Activated CD8-positive, alpha-beta memory T cell treated with anti-CD3 and anti-CD28 coated beads, Interleukin-2, amount 50 U/mL, for 48 hours (primary cell): ENCODE data around the gene S1PR4.
"Not testable (repeated sequence)": the region's sequence is repeated elsewhere in the genome, so short reads cannot be mapped to it uniquely, and the experiment has no call there.

ENCODE experiments used
- DNase-seq: peaks from one replicate; pipeline ENCODE4 v3.0.0-alpha.2; 2020

S1PR4 gene

GRCh38 chr19:3196064-3196932, 17.7 kb downstream of the S1PR4 start:
- no peak for DNase-seq

GRCh38 chr19:3196933-3197205, 18.3 kb downstream of the S1PR4 start:
- no peak for DNase-seq

GRCh38 chr19:3198901-3199700, 20.5 kb downstream of the S1PR4 start:
- no peak for DNase-seq

- no peak for DNase-seq
These were observed 22.6 kb downstream of the S1PR4 start for GRCh38 chr19:3201072-3201700.

GRCh38 chr19:3201911-3202310, 23.3 kb downstream of the S1PR4 start:
- DNase-seq = no peak

GRCh38 chr19:3202346-3202745, 23.8 kb downstream of the S1PR4 start:
- no peak for DNase-seq

GRCh38 chr19:3202895-3203294, 24.3 kb downstream of the S1PR4 start:
- DNase-seq = not testable (repeated sequence)

DNA sequence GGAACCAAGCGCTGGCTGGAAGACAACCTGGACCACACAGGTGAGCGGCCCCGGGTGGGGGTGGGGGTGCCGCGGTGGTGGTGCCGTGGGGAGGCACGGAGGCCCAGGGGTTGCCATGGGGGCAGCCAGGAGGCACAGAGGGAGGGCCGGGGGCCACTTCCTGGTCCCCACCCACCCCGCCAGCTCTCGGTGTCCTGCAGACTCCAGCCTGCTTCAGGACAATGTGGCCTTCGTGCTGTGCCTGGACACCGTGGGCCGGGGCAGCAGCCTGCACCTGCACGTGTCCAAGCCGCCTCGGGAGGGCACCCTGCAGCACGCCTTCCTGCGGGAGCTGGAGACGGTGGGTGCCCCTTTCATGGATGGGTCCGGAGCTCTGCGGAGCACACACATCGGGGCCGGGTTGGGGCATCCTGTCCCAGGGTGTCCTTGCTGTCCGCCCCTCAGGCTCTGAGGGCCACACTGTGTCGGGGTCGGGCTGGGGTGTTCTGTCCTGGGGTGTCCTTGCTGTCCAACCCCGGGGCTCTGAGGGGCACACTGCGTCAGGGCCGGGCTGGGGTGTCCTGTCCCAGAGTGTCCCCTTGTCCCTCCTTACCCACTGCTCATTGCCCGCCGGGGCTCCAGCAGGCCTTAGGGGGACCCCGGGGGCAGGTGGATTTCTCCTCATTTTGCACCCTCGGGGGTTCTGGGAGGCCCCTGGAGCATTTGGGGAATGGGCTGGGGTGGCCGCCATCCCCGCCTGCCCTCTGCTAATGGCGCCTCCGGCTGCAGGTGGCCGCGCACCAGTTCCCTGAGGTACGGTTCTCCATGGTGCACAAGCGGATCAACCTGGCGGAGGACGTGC, 25.5 kb downstream of the S1PR4 start:
- DNase-seq = no peak

DNA sequence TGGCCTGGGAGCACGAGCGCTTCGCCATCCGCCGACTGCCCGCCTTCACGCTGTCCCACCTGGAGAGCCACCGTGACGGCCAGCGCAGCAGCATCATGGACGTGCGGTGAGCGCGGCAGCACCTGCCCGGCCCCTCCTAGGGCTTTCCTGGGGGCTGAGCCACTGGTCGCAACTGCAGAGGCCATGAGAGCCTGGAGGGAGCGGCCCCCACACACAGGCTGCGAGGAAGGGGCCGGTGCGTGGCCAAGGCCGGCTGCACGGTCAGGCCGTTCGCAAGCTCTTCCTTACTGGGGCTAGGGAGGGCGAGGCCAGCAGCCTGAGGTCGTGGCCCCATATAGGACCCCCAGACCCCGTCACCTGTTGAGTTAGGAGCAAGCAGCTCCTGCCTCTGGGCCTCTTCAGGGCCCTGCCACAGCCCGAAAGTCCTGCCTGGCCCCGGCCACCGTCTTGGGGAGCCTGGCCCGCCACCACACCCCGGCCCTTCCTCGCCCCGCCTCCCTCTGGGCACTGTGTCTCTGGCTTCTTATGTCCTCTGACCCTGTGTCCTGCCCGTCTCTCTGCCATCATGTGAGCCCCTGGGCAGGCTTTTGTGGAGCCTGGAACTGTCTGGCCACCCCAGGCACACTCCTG, 26.2 kb downstream of the S1PR4 start:
- DNase-seq = no peak

DNA sequence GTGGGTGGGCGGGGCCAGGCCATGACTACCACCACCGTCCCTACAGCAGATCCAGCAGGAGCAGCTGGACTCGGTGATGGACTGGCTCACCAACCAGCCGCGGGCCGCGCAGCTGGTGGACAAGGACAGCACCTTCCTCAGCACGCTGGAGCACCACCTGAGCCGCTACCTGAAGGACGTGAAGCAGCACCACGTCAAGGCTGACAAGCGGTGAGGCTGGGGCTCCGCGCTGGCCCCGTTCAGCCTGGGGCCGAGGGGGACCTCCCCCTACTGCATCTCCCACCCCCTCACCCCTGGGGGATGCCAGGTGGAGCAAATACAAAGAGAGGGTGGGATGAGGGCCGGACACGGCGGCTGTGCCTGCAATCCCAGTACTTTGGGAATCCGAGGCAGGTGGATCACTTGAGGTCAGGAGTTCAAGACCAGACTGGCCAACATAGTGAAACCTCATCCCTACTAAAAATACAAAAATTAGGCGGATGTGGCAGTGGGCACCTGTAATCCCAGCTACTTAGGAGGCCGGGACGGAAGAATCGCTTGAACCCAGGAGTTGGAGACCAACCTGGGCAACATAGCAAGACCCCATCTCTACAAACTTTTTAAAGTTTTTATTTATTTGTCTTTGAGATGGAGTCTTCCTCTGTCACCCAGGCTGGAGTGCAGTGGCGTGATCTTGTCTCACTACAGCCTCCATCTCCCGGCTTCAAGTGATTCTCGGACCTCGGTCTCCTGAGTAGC, 27.8 kb downstream of the S1PR4 start:
- DNase-seq = no peak

DNA sequence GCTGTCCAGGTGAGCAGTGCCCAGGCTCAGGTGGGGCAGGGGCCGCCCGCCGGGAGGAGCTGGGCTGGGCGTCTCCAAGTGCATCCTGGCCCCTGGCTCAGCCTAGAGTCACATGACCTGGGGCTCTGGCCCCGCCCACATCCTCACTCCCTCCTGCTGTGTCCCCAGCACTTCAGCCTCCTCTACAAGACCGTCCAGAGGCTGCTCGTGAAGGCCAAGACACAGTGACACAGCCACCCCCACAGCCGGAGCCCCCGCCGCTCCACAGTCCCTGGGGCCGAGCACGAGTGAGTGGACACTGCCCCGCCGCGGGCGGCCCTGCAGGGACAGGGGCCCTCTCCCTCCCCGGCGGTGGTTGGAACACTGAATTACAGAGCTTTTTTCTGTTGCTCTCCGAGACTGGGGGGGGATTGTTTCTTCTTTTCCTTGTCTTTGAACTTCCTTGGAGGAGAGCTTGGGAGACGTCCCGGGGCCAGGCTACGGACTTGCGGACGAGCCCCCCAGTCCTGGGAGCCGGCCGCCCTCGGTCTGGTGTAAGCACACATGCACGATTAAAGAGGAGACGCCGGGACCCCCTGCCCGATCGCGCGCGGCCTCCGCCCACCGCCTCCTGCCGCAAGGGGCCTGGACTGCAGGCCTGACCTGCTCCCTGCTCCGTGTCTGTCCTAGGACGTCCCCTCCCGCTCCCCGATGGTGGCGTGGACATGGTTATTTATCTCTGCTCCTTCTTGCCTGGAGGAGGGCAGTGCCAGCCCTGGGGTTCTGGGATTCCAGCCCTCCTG, 29.1 kb downstream of the S1PR4 start:
- no peak for DNase-seq

- no peak for DNase-seq
These were observed 30.0 kb downstream of the S1PR4 start for GRCh38 chr19:3208317-3209207.

DNA sequence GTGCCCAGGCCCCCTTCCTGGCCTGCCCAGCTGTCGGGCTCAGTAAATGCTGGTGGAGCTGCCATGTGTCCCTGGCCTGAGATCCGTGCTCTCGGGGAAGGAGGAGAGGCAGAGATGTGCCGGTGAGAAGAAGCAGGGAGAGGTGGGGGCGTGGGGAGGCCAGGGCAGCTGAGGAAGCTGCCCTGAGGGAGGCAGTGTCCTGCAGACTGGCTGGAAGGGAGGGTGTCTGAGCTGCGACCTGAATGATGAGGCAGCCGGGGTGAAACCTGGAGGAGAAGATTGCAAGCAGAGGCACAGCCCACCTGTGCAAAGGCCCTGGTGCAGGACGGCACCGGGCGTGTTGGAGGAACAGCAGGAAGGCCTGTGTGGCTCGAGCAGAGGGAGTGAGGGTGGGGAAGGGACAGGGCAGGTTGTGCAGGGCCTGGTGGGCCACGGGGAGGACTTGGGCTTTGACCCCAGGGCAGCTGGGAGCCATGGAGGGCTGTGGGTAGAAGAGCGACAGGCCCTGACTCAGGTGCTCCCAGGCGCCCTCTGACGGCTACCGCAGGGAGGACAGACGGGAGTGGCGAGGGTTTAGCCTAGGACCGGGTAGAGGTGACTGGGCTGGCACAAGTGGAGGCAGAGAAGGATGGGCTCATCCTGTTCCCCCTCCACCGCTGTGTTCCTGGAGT, 31.9 kb downstream of the S1PR4 start:
- DNase-seq = peak; percentile 88

- no peak for DNase-seq
These were observed 32.6 kb downstream of the S1PR4 start for GRCh38 chr19:3211191-3211590.

DNA sequence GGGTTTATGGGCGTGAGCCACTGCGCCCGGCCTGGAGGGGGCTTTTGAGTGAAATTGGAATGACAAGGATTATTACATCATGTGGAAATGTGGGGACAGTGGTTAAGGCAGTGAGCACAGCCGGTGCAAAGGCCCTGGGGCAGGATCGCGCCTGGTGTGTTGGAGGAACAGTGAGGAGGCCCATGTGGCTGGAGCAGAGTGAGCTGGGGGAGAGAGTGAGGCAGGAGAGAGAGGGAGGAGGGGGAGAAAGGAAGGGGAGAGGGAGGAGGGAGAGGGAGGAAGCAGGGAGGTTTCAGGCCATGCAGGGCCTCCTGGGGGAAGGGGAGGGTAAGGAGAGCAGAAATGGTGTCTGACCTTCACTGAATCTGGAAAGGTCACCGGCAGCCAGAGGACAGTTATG, 34.6 kb downstream of the S1PR4 start:
- no peak for DNase-seq

DNA sequence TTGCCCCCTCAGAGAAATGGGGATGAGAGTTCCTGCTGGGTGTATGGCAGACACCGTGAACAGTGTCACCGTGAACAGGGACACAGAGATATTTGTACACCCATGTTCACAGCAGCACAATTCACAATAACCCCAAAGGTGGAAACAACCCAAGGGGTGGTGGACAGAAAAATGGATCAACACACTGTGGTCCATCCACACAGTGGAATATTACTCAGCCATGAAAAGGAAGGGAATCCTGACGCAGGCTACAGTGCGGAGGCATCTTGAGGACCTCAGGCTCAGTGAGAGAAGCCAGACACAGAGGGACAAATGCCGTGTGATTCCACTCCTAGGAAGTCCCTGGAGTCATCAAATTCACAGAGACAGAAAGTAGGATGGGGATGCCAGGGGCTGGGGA, 38.3 kb downstream of the S1PR4 start:
- DNase-seq = no peak

DNA sequence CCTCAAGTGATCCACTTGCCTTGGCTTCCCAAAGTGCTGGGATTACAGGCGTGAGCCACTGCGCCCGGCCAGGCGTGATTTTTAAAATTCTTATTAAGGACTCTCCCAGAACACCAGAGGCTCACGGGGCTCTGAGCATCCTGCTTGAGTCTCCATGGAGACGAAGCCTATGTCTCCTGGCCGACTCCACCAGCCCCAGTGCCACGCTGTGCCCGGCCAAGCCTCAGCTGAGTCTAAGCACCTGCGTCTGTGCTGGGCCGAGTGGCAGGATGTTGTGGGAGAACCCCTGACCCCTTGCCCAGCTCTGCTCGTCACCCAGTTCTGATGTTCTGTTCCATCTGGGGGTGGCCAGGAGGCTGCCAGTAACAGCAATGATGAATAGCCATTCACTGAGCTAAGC, 42.0 kb downstream of the S1PR4 start:
- DNase-seq = no peak

- not testable (repeated sequence) for DNase-seq
These were observed 43.0 kb downstream of the S1PR4 start for GRCh38 chr19:3221576-3221975.

GRCh38 chr19:3222709-3223108, 44.1 kb downstream of the S1PR4 start:
- DNase-seq = no peak
